HG03135 (cell line): Measurements from ENCODE around the gene LUC7L3.
"Not testable (repeated sequence)": the region's sequence is repeated elsewhere in the genome, so short reads cannot be mapped to it uniquely, and the experiment has no call there.

Source experiments
- ATAC-seq: cut with Tn5 transposase; IDR thresholded peaks from one replicate; pipeline ENCODE4 v1.9.1; 2021; ENCODE audit warnings: mild to moderate bottlenecking, moderate library complexity; ENCODE audit not compliant: unreplicated experiment

LUC7L3 gene

GRCh38 chr17:50708050-50709000 lies 11.1 kb upstream of the LUC7L3 start:
- ATAC-seq, result no peak

GRCh38 chr17:50709053-50709452 lies 10.3 kb upstream of the LUC7L3 start:
- not testable (repeated sequence) for ATAC-seq

- ATAC-seq, result no peak
Measured at GRCh38 chr17:50710025-50710424, 9.4 kb upstream of the LUC7L3 start.

GRCh38 chr17:50710650-50711049 lies 8.8 kb upstream of the LUC7L3 start:
- no peak for ATAC-seq

GRCh38 chr17:50712641-50713040 lies 6.8 kb upstream of the LUC7L3 start:
- ATAC-seq, result no peak

GRCh38 chr17:50715471-50715870 lies 3.9 kb upstream of the LUC7L3 start:
- no peak for ATAC-seq

- ATAC-seq, result no peak
Measured at GRCh38 chr17:50719924-50720794, 756 bp downstream of the LUC7L3 start.

- no peak for ATAC-seq
Measured at GRCh38 chr17:50721194-50722010, 2.0 kb downstream of the LUC7L3 start.

GRCh38 chr17:50722746-50723145 lies 3.3 kb downstream of the LUC7L3 start:
- ATAC-seq, result no peak

- ATAC-seq, result not testable (repeated sequence)
Measured at GRCh38 chr17:50724622-50725021, 5.2 kb downstream of the LUC7L3 start.

GRCh38 chr17:50725769-50726655 lies 6.6 kb downstream of the LUC7L3 start:
- ATAC-seq, result no peak

- no peak for ATAC-seq
Measured at GRCh38 chr17:50728112-50728429, 8.7 kb downstream of the LUC7L3 start.

- no peak for ATAC-seq
Measured at GRCh38 chr17:50728881-50729765, 9.7 kb downstream of the LUC7L3 start.

GRCh38 chr17:50731575-50732460 lies 12.4 kb downstream of the LUC7L3 start:
- ATAC-seq, result no peak

GRCh38 chr17:50735287-50735686 lies 15.9 kb downstream of the LUC7L3 start:
- no peak for ATAC-seq

GRCh38 chr17:50737118-50737698 lies 17.8 kb downstream of the LUC7L3 start:
- no peak for ATAC-seq

- ATAC-seq, result no peak
Measured at GRCh38 chr17:50739098-50739497, 19.7 kb downstream of the LUC7L3 start.

GRCh38 chr17:50745631-50746030 lies 26.2 kb downstream of the LUC7L3 start:
- no peak for ATAC-seq
